GM15510 (cell line): ENCODE results near the gene RAB36.

Experiments used
- POLR2A ChIP-seq: IDR thresholded peaks from 3 replicates; pipeline ENCODE4 v1.6.1; 2011; ENCODE audit warnings: borderline replicate concordance; ENCODE audit not compliant: insufficient read length; ENCODE audit errors: extremely low read depth

RAB36 gene

GRCh38 chr22:23175817-23176644, 30.8 kb downstream of the RAB36 start:
- no peak for TF ChIP-seq POLR2A

GRCh38 chr22:23176645-23177027, 31.4 kb downstream of the RAB36 start:
- no peak for TF ChIP-seq POLR2A

GRCh38 chr22:23177197-23177596, 31.9 kb downstream of the RAB36 start:
- no peak for TF ChIP-seq POLR2A

- no peak for TF ChIP-seq POLR2A
Measured at GRCh38 chr22:23178512-23179254, 33.4 kb downstream of the RAB36 start.

GRCh38 chr22:23179381-23180299, 34.4 kb downstream of the RAB36 start:
- no peak for TF ChIP-seq POLR2A

- TF ChIP-seq POLR2A: peak; percentile 47
Measured at GRCh38 chr22:23180301-23180892, 35.1 kb downstream of the RAB36 start, which contains the start of gene BCR. TSS of gene BCR (plus strand) at chr22:23180509. CDS start at chr22:23180961, 452 bp downstream.

GRCh38 chr22:23180893-23181720, 35.8 kb downstream of the RAB36 start:
- no peak for TF ChIP-seq POLR2A

GRCh38 chr22:23181721-23182308, 36.5 kb downstream of the RAB36 start:
- no peak for TF ChIP-seq POLR2A

GRCh38 chr22:23182309-23183060, 37.2 kb downstream of the RAB36 start:
- TF ChIP-seq POLR2A: no peak

GRCh38 chr22:23183061-23183698, 37.9 kb downstream of the RAB36 start:
- no peak for TF ChIP-seq POLR2A

GRCh38 chr22:23184100-23184763, 39.0 kb downstream of the RAB36 start:
- TF ChIP-seq POLR2A: no peak

- no peak for TF ChIP-seq POLR2A
Measured at GRCh38 chr22:23184764-23185113, 39.5 kb downstream of the RAB36 start.
